T-helper 1 cell treated with Interleukin-12 subunit alpha and Interleukin-12 subunit beta and Interleukin-4 antibody, amounts not matched to agents 30 ng/mL and 1 ng/mL, for 36 hours (primary cell): ENCODE measurements around the gene CD244. TPM values are rescaled to one million over a fixed set of nuclear protein-coding genes. Genes with fewer than 3 reads are reported as not detected.

Experiments used
- intact Hi-C: fragments of 100-400 bp; cut with micrococcal nuclease; formaldehyde crosslinking; loops from one replicate; pipeline ENCODE4 v1.15.1; 2024
- total RNA-seq: library from RNA; stranded (reverse); gene quantifications from 2 replicates; pipeline ENCODE4 v1.2.3, GENCODE V29; 2022

CD244 gene
- total RNA-seq, 1 donor from 2014 or later, result 1.9 TPM

- intact Hi-C loops, result loop anchor here (1.0 kb wide), 2 partner anchors 13 to 18 kb away; partner anchors contain the start of gene LY9
These were observed 79.5 kb downstream of the CD244 start for GRCh38 chr1:160782988-160783765.

- intact Hi-C loops, result loop anchor here (1.0 kb wide), 2 partner anchors 14 to 19 kb away; partner anchors contain the start of gene LY9
These were observed 80.6 kb downstream of the CD244 start for GRCh38 chr1:160781914-160782689.

DNA sequence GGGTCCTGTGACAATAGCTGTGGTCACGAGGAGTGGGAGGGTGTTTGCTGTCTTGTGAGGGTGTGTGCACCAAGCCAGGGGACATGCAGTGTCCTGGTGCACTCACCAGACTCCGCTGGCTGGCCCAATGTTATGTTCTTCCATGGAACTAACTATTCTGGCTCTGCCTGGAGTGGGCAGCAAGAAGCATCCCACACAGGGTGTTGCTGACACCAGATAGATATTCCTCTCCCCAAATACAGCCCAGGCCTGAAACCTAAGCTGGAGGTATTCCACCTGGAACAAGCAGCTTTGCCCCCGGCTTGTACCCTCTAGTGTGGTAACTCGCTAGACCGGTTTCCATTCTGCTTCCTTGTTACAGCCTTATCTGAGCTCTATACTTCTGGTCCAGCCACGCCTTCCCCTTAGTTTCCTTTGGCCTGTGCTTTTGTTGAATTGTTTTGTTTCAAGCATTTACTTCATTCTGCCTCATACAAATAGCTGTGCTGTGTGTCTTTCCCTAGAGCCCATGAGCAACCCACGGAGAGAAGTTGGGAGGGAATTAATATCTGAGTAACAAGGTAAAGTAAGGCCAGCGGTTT is 81.4 kb downstream of the CD244 start:
- intact Hi-C loops, result no loop called here

- intact Hi-C loops, result no loop called here
These were observed 82.3 kb downstream of the CD244 start for GRCh38 chr1:160780398-160780755.

Other genes with a start within 250 kb of the CD244 start
- 126 and 127 TPM in 2 replicates for gene SLAMF1, start 215.8 kb downstream of the CD244 start, total RNA-seq
- gene CD48, start 151.1 kb downstream of the CD244 start, total RNA-seq, result 228 and 235 TPM in 2 replicates
- 56.4 and 60.1 TPM in 2 replicates for gene SLAMF7, start 123.6 kb downstream of the CD244 start, total RNA-seq
- 3.0 and 3.9 TPM in 2 replicates for gene LY9, start 66.7 kb downstream of the CD244 start, total RNA-seq
- gene ITLN1, start 22.3 kb upstream of the CD244 start, total RNA-seq, result not detected in 2 replicates
- gene ITLN2, start 91.9 kb upstream of the CD244 start, total RNA-seq, result not detected in 2 replicates
- gene F11R, start 158.3 kb upstream of the CD244 start, total RNA-seq, result 17.4 and 19.7 TPM in 2 replicates
- gene TSTD1, start 176.1 kb upstream of the CD244 start, total RNA-seq, result 40.8 and 43.5 TPM in 2 replicates
- 78.3 and 86.9 TPM in 2 replicates for gene USF1, start 183.1 kb upstream of the CD244 start, total RNA-seq
- 301 and 314 TPM in 2 replicates for gene ARHGAP30, start 207.0 kb upstream of the CD244 start, total RNA-seq
- gene NECTIN4, start 226.7 kb upstream of the CD244 start, total RNA-seq, result not detected in 2 replicates
- not detected in 2 replicates for gene KLHDC9, start 235.5 kb upstream of the CD244 start, total RNA-seq